Measurements from ENCODE around the gene CSNK2A1.

CSNK2A1 gene

DNA sequence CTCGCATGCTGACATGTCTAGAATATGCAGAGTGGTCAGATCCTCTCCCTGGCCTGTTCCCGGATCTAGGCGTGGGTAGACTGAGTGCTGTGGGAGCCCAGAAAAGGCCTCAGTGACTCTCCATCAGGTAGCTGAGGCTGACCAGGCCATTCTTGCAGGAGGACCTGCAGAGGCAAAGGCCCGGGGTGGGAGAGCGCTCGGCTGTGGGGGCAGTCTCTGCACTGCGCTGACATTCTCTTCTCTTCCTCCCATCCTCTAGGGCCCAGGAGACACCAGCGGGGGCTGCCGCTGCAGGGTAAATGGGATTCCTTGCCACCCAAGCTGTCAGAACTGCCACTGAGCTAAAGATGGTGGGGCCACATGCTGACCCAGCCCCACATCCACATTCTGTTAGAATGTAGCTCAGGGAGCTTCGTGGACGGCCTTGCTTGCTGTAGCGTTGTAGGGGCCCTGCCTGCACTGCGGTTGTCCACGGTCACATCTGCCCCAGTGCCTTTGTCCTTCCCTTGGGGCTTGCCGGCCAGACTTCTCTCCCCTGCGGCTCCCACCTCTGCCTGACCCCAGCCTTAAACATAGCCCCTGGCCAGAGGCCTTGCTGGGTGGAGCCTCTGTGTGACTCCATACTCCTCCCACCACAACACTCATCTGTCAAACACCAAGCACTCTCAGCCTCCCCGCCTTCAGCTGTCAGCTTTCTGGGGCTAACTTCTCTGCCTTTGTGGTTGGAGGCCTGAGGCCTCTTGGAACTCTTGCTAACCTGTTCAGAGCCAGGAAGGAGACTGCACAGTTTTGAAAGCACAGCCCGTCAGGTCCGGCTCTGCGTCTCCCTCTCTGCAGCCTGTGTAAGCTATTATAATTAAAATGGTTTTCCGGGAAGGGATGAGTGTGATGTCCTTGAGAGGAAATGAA, 113.2 kb downstream of the CSNK2A1 start:
- no peak for DNase-seq (ENCODE audit: low spot score)

DNA sequence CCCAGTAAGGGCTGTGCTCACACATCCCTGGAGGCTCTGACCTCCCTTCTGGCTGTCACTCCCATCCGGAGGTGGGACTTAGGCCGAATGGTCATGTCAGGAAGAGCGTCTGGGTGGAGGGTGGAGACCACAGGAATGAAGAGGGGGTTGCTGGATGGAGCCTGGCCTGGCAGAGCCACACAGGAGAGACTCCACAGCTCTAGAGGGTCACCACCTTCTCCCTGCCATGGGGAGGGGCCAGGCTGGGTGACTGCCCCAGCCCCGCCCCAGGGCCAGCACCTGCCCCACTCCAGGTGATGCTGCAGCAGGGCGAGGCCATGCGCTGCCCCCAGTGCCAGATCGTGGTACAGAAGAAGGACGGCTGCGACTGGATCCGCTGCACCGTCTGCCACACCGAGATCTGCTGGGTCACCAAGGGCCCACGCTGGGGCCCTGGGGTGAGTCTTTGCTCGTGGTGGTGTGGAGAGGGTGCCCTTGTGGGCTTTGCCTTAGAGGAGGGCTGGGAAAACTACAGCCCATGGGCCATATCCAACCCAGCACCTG, 114.9 kb downstream of the CSNK2A1 start:
- DNase-seq (ENCODE audit: low spot score): no peak

GRCh38 chr20:427849-428657, 115.5 kb downstream of the CSNK2A1 start:
- no peak for DNase-seq (ENCODE audit: low spot score)

DNA sequence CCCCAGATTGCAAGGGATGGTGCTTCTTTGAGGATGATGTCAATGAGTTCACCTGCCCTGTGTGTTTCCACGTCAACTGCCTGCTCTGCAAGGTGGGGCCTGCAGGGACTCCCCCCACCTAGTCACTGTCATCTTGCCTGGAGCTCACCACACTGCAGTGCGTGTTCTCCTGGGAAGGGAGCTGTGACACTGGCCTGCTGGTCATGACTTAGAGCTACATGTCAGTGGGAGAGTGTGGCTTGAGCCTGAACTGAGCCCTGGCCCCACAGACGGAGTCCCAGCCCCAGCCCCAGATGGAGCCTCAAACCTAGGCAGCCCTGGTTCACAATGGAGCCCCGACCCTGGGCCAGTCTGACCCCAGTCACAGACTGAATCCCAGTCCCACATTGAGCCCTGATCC, 116.2 kb downstream of the CSNK2A1 start:
- DNase-seq (ENCODE audit: low spot score): no peak

DNA sequence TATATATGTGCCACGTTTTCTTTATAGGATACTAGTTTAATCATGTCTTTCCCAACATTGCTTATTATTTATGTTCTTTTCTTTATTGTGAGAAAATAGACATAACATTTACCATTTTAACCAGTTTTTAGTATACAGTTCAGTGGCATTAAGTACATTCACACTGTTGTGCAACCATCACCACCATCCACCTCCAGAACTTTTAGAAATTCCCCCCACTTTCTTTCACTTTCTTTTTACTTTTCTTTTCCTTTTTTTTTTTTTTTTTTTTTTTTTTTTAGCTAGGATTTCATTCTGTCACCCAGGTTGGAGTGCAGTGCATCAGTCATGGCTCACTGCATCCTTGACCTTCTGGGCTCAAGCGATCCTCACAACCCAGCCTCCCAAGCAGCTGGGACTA, 117.0 kb downstream of the CSNK2A1 start:
- no peak for DNase-seq (ENCODE audit: low spot score)
